ENCODE data around the gene FERMT3.
A peak's percentile ranks its signal among the peaks of the same experiment; 100 is the strongest.
"Not testable (repeated sequence)": the region's sequence is repeated elsewhere in the genome, so short reads cannot be mapped to it uniquely, and the experiment has no call there.

Gene FERMT3

DNA sequence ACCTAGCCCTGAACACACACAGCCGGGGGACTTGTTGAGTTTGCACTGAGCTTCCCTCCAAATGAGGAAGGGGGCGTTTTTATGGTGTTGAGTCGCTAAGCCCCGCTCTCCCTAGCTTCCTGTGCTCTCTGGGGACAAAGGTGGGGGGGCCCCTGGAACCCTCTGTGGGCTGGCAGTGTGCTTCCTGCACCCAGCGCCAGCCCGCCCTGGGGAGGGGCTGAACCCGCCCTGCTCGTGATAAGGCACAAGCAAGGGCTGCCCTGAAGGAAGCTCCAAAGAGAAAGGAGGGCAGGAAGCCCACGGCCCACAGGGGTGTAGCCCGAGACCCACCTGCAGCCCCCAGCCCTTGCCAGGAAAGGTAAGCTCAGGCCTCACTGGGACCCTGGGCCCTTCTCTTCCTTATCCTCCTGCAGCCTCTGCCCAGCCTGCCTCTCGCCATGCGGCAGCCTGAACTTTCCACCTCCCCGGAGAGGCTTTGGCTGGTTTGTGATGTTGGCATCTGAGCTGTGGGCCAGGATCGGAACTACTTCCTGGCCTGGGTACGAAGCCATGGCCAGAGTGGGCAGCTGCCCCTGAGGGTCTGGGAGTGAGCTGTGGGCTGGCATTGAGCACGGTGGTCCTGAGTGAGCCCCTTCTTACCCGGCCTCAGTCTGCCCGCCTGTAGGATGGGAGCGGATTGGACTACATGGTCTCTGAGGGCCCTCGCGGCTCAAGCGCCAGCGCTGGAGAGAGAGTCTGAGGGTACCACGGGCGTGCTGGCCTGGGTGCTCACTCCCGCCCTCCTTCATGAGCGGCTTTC, at the start of gene FERMT3:
FERMT3 (plus strand) TSS at position 265 of the 799 bp plus-strand sequence. CDS start 644 bp downstream, outside the sequence.
- DNase-seq = peak; percentile 92
- in situ Hi-C loops (cut with MboI; ENCODE audit: low pct_unique_long_range_greater_than_20kb, low sequenced_read_pairs) = no loop called here

DNA sequence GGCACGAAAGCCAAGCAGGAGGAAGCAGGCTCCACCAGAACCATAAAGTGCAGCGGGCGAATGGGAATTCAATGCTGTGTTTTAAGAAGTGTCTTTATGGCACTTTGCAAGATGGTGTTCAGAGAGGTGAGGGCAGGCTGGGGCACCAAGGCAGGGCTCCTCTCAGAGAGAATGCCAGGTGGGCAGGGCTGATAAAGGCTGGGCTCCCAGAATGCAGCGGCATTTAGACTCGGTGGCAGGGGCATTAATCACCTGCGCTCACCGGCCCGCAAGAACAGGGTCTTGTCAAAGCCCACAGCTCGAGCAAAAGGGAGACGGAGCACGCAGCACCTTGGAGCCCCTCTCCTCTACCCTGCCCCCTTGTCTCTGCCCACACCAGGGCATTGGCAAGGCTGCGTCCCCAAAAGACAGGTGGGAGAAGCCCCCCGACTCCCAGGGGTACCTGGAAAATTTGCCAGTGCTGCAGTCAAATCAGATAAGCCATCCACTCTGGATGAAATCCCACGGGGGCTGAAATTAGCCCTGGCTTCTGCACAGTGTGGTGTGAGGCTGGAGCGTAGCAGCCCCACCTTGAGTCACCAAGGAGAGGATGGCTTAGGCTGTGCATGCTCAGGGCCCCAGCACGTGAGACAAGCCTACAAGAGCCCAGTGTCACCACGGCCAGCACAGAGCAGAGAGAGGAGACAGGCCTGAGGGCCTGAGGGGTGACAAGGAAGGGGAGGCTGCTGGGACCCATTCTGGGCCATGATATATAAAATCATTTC, 48.7 kb upstream of the FERMT3 start:
- in situ Hi-C loops (cut with MboI; ENCODE audit: low pct_unique_long_range_greater_than_20kb, low sequenced_read_pairs) = no loop called here
- no peak for DNase-seq

DNA sequence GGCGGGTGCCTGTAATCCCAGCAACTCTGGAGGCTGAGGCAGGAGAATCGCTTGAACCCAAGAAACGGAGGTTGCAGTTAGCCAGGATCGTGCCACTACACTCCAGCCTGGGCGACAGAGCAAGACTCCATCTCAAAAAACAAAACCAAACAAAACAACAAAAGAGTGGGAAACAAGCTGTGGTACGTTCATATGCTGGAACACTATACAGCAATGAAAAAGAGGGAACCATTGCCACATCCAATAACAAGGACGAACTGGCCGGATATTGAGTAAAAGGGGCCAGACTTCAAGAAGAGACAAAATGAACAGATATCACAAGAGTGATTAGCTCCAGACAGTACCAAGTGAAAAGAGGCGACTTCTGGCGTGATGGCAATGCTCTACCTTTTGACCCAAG, 45.5 kb upstream of the FERMT3 start:
- in situ Hi-C loops (cut with MboI; ENCODE audit: low pct_unique_long_range_greater_than_20kb, low sequenced_read_pairs) = no loop called here

DNA sequence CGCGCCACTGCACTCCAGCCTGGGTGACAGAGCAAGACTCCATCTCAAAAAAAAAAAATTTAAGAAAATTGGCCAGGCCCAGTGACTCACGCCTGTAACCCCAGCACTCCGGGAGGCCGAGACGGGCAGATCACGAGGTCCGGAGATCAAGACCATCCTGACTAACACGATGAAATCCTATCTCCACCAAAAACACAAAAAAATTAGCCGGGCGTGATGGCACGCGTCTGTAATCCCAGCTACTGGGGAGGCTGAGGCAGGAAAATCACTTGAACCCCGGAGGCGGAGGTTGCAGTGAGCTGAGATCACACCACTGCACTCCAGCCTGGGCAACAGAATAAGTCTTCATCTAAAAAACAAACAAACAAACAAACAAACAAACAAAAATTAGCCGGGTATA, 43.8 kb upstream of the FERMT3 start:
- in situ Hi-C loops (cut with MboI; ENCODE audit: low pct_unique_long_range_greater_than_20kb, low sequenced_read_pairs); DNase-seq: not testable (repeated sequence)

More for the DNA sequence above, 45.5 kb upstream of the FERMT3 start:
- DNase-seq = no peak

DNA sequence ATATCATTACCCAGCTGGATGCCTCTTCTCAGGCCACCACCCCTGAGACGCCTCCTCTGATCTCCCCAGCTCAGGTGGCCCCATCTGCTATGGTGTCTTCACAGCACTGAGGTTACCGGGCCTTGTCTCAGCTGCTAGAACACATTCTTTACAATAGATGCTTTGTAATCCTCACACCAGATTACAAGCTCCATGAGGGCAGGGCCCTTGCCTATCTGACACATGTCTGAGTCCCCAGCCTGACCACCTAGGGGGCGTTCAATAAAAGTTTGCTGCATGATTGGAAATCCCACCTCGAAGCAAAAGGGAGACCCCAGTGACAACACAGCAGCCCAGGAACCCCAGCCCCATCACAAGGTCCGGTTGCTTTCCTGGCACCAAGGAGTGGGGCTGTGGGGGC, 42.6 kb upstream of the FERMT3 start:
- in situ Hi-C loops (cut with MboI; ENCODE audit: low pct_unique_long_range_greater_than_20kb, low sequenced_read_pairs) = no loop called here
- no peak for DNase-seq

DNA sequence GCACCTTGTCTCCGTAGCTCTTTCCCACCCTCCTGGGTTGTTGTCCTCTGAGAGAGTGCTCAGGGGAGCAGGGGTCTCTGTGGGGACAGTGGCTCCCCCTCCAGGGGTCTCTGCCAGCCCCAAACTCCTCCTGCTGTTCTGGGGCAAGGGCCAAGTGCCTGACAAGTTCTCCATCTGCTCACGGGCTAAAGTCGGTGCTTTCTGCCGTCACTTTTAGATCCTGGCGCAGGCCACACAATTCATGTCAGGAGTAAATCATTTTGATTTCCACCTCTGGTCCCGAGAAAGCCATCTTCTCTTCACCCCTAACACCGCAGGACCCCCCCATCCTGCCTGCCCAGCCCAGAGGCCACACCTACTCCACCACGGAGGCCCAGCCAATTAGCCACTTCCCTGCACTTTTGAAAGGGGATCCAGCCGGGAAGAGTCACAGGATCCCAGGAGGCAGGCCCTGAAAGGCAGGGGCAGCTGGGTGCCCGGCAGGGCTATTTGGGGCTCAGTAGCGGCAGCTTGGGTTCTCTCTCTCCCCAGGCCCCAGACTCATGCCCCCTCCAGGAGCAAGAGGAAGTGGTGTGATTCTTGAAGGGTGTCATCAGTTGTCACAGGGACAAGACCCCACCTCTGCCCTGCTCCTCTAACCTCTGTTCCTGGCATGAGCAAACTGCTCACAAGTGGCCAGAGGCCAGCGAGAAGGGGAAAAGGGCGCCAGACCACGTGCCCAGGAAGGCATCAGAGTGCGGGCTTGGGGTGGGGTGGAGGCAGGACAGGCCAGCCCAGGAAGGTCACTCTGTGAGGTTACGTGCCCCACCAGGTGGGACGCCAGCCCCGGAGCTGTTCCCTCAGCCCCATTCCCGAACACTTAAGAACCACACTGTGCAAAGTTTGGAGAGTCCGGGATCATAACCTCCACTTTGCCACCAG, 41.9 kb upstream of the FERMT3 start:
- DNase-seq = peak; percentile 32
- in situ Hi-C loops (cut with MboI; ENCODE audit: low pct_unique_long_range_greater_than_20kb, low sequenced_read_pairs) = no loop called here

DNA sequence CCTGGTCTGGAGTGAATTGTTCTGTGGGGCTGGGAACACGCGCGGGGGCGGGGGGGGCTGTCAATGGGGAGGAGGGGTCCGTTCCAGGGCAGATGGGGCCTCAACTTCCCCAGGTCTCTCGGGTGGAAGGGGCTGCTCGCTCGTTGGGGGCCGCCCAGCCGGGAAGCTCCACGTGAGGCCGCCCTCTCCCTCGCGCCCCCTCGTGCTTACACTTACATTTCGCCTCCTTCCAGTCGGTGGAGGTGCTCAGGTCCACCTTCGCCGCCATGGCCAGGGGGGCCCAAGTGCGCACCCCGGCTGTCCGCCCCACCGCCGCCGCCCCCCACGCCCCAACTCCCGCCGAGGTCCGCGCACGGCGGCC, 41.1 kb upstream of the FERMT3 start:
- DNase-seq = no peak

DNA sequence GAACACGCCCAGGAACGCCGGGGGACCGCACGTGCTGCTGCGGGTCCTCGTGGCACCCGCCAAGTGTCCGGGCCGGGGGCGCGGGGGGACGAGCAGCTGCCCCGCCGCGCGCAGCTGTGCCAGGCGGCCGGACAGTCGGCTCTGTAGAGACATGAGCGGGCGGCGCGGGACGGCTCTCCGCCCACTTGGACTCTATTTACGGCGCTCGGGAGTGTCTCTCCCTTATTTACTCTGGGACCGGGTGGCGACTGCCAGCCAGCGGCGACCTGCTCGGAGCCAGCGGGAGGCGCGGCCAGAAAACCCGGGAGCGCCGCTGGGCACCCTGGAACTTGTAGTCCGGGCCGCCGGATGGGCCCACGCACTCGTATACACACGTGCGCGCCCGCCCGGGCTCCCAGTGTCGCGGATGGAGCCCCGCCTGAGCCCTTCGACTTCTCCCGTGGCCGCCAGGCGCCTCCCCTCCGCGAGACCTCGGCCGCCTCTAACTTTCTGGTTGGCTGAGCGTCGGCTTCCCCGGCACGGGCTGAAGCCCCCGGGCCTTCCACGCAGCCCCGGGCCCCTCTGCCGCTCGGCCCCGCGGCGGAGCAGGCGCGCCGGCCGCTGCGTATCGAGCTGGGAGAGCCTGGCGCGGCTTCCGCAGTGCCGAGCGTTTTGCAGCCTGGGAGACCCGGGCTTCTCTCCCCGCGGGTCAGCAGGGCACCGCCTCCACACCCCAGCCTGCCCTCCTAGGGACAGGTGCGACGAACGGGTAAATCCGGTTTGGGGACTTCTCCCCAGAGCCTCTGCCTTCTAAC, 40.5 kb upstream of the FERMT3 start, which contains the start of gene MACROD1:
MACROD1 (minus strand) TSS at position 272 of the 794 bp plus-strand sequence; CDS start at position 153, 119 bp downstream.
- in situ Hi-C loops (cut with MboI; ENCODE audit: low pct_unique_long_range_greater_than_20kb, low sequenced_read_pairs) = no loop called here
- DNase-seq = peak; percentile 90

More for the DNA sequence above, 41.1 kb upstream of the FERMT3 start:
- in situ Hi-C loops (cut with MboI; ENCODE audit: low pct_unique_long_range_greater_than_20kb, low sequenced_read_pairs) = no loop called here

DNA sequence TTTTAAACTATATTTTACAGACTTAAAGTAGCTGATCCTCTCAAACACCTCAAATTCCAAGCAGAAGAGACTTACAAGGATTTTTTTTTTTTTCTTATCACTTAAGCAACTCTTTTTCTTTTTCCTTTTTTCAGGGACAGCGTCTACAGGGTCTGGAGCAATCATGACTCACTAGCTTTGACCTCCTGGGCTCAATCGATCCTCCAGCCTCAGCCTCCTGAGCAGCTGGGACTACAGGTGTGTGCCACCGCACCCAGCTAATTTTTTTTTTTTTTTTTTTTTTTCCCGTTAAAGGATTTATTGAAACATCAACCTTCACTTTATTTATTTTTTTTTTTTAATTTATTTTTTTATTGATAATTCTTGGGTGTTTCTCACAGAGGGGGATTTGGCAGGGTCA, 36.1 kb upstream of the FERMT3 start:
- no peak for DNase-seq
- in situ Hi-C loops (cut with MboI; ENCODE audit: low pct_unique_long_range_greater_than_20kb, low sequenced_read_pairs) = no loop called here

DNA sequence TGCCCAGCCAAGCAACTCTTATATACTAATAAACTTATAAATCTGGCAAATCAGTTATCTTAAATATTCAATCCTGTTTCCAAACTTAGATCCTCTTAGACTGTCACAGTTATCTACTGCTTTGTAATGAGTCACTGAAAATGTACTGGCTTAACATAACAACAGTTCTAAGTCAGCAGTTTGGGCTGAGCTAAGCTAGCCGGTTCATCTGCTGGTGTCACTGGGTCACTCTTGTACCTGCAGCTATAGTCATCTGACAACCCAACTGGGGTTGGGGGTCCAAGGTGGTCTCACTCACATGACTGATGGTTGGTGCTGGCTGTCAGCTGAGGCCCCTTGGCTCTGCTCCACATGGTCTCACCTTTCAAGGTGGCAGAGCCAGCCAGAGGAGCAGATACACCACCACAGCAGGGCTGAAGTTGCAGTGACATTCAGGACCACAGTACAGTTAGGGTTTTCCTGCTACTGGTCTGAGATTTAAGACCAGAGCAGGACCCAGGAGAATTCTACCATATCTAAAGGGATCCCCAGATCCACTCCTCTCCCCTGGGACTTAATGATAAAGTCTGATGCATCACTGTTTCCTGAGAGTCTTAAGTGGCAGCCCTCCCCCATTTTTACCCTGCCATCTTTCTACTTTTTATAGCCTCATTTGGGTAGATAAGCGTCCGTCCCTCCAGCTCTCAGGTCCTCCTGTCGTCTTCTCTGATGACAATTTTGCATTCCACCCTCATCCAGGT, 32.7 kb upstream of the FERMT3 start:
- in situ Hi-C loops (cut with MboI; ENCODE audit: low pct_unique_long_range_greater_than_20kb, low sequenced_read_pairs) = no loop called here
- DNase-seq = no peak

DNA sequence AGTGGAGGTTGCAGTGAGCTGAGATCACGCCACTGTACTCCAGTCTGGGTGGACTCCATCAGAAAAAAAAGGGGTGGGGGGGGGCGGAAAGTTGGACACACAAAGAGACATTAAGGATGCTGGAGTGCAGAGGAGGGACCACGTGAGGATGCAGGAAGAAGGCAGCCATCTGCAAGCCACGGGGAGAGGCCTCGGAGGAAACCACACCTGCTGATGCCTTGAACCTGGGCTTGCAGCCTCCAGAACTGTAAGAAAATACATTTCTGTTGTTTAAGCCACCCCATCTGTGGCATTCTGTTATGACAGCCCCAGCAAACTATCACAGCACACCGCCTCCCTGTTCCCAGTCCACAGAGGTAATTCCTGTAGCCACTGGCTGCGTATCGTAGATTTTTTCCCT, 29.8 kb upstream of the FERMT3 start:
- no peak for DNase-seq
- in situ Hi-C loops (cut with MboI; ENCODE audit: low pct_unique_long_range_greater_than_20kb, low sequenced_read_pairs) = no loop called here

DNA sequence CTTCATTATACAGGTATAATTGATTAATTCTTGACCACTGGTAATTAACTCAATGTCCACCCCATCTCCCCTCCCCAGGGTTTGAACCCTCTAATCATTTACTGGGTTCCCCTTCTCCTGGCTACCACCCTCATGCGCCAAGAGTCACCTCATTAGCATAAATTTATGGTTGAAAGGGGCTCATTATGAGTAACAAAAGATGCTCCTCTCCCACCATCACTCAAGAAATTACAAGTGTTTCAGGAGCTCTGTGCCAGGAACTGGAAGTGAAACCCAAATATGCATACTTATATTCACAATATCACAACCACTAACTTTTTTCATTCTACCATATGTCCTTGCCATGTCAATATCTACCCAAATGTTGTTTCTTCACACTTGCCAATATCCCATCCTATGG, 28.3 kb upstream of the FERMT3 start:
- DNase-seq = no peak
- in situ Hi-C loops (cut with MboI; ENCODE audit: low pct_unique_long_range_greater_than_20kb, low sequenced_read_pairs) = no loop called here

DNA sequence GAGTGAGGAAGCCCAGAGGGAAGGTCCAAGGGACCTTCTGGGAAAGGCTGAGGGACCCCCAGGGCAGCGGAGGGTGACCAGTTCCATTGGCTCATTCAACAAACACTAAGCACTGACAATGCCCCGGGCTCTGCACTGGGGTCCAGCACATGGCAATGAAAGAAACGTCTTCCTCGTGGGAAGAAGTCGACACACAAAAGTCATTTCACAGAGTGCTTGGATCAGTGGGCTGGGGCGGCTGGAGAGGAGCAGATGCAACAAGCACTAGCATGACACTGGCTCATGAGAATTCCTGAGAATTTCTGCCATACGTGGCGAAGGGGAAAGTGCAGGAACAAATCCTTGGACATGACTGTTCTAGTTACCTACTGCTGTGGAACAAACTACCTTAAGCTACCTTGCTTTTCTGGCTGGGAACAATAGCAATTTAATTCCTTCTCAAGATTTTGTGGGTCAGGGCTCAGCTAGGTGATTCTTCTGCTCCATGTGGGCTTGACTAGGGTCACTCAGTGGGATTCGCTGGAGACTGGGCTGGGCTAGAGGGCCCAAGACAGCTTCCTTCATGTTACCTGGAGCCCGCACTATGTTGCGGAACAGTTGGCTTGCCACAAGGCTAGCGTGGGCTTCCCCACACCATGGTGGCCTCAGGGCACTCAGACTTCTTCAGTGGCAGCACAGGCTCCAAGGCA, 27.4 kb upstream of the FERMT3 start:
- in situ Hi-C loops (cut with MboI; ENCODE audit: low pct_unique_long_range_greater_than_20kb, low sequenced_read_pairs) = no loop called here
- DNase-seq = no peak

DNA sequence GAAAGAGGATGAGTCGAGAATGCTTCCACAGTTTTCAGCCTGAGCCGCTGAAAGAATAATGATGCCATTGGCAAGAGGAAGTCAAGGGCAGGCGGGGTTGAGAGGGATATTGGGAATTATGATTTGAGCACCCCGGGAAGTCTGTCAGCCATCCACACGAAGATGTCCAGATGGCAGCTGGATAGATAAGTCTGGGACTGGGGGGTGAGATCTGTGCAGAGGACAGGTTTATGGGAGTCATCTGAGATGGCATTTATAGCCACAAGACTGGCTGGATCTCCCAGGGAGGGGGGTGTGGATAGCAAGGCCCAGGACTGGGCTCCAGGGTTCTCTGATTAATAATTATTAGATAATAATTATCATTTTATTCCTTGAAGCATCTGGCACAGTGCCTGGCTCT, 25.6 kb upstream of the FERMT3 start:
- no peak for DNase-seq
- in situ Hi-C loops (cut with MboI; ENCODE audit: low pct_unique_long_range_greater_than_20kb, low sequenced_read_pairs) = no loop called here

DNA sequence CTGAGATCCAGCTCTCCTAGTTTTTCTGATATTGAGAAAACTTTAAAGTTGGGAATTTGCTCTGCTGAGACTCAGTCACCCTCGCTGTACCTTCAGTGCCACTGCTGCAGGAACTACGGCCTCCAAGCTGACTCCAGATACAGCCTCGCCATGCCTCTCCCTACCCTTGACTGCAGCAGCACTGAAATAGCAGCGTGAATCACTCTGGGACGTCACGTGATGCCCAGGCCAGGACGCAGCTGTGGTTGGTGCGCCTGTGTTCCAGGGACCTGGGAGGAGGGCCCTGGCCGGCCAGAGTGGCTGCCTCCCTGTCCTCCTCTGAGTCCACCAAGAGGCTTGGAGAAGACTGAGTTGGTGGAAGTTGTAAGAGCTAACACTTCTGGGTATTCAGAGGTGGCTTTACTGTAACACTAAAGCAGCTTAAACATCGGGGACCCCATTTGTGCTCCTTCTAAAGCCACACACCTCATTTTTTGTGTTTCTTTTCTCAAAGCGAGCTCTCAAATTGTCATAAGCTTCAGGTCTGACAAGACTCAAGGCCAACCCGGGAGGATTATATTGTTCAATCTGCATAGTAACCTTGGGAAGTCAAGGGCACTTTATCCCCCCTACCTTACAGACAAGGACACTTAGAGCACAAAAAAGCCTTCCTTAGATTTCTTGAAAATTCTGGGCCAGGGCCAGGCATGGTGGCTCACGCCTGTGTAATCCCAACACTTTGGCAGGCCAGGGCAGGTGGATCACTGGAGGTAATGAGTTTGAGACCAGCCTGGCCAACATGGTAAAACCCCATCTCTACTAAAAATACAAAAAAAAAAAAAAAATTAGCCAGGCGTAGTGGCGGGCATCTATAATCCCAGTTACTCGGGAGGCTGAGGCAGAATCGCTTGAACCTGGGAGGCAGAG, 24.8 kb upstream of the FERMT3 start:
- DNase-seq = peak; percentile 82
- in situ Hi-C loops (cut with MboI; ENCODE audit: low pct_unique_long_range_greater_than_20kb, low sequenced_read_pairs) = no loop called here

DNA sequence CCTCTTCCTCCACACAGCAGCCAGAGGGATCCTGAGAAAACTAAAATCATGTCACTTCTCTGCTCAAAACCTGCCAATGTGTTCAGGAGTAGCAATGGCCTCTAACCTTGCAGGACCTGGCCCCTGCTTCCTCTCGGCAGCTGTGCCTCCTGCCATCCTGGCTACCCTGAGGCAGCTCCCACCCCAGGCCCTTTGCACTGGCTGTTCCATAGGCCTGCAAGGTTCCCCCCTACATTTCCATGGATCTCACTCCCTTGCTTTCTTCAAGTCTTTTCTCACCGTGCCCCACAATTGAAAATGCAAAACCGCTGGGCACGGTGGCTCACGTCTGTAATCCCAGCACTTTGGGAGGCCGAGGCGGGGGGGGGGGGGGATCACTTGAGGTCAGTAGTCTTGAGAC, 22.6 kb upstream of the FERMT3 start:
- in situ Hi-C loops (cut with MboI; ENCODE audit: low pct_unique_long_range_greater_than_20kb, low sequenced_read_pairs) = no loop called here
- DNase-seq = no peak

Data from KBM-7 (cell line).